Measurements from ENCODE around the gene IFI27L2.
A peak's percentile ranks its signal among the peaks of the same experiment; 100 is the strongest.

IFI27L2 gene

GRCh38 chr14:94116701-94117100 is 12.7 kb downstream of the IFI27L2 start:
- Histone ChIP-seq H3K36me3 (ENCODE audit: control insufficient read depth in 2 of 2, insufficient read depth in 2 of 2, low read length in 2 of 2) (no peaks in the 10 kb centered on the region), H3K27ac (ENCODE audit: low read depth in 2 of 2, low read length in 2 of 2) (no peak overlapping the region), H3K9me3 (ENCODE audit: control insufficient read depth in 2 of 2, low read length in 2 of 2) (peaks cover 4 to 5% of the 10 kb centered on the region in 2 donors)

GRCh38 chr14:94115631-94116030 is 13.8 kb downstream of the IFI27L2 start:
- no peaks in the 10 kb centered on the region for H3K36me3 ChIP-seq (ENCODE audit: control insufficient read depth in 2 of 2, insufficient read depth in 2 of 2, low read length in 2 of 2)
- H3K9ac ChIP-seq (ENCODE audit: low read depth in 1 of 2, low read length in 2 of 2), result no peak overlapping the region
- H3K9me3 ChIP-seq (ENCODE audit: control insufficient read depth in 2 of 2, low read length in 2 of 2), result peaks cover 4 to 5% of the 10 kb centered on the region in 2 donors
- H3K27me3 ChIP-seq (ENCODE audit: control insufficient read depth in 2 of 2, insufficient read depth in 2 of 2, low read length in 2 of 2), result no peaks in the 10 kb centered on the region
- H3K27ac ChIP-seq (ENCODE audit: low read depth in 2 of 2, low read length in 2 of 2), result peak overlapping the region in 1 of 2 donors; percentile 38
- H3K4me1 ChIP-seq (ENCODE audit: control insufficient read depth in 2 of 2, insufficient read depth in 2 of 2, low read length in 2 of 2), result peaks cover 23 to 34% of the 10 kb centered on the region in 2 donors
- H3K4me3 ChIP-seq (ENCODE audit: low read length in 2 of 2), result no peak overlapping the region

More at GRCh38 chr14:94116701-94117100, 12.7 kb downstream of the IFI27L2 start:
- no peaks in the 10 kb centered on the region for H3K27me3 ChIP-seq (ENCODE audit: control insufficient read depth in 2 of 2, insufficient read depth in 2 of 2, low read length in 2 of 2)
- no peak overlapping the region for H3K9ac ChIP-seq (ENCODE audit: low read depth in 1 of 2, low read length in 2 of 2)
- H3K4me3 ChIP-seq (ENCODE audit: low read length in 2 of 2), result no peak overlapping the region
- peaks cover 23 to 34% of the 10 kb centered on the region in 2 donors for H3K4me1 ChIP-seq (ENCODE audit: control insufficient read depth in 2 of 2, insufficient read depth in 2 of 2, low read length in 2 of 2)

- Histone ChIP-seq H3K9me3 (ENCODE audit: control insufficient read depth in 2 of 2, low read length in 2 of 2) (peaks cover 2 to 5% of the 10 kb centered on the region in 2 donors), H3K9ac (ENCODE audit: low read depth in 1 of 2, low read length in 2 of 2) (peak overlapping the region in 1 of 2 donors; percentile 8), H3K36me3 (ENCODE audit: control insufficient read depth in 2 of 2, insufficient read depth in 2 of 2, low read length in 2 of 2) (no peaks in the 10 kb centered on the region), H3K27ac (ENCODE audit: low read depth in 2 of 2, low read length in 2 of 2) (peak overlapping the region; percentile 32 to 38), H3K4me1 (ENCODE audit: control insufficient read depth in 2 of 2, insufficient read depth in 2 of 2, low read length in 2 of 2) (peaks cover 23 to 35% of the 10 kb centered on the region in 2 donors), H3K4me3 (ENCODE audit: low read length in 2 of 2) (no peak overlapping the region), H3K27me3 (ENCODE audit: control insufficient read depth in 2 of 2, insufficient read depth in 2 of 2, low read length in 2 of 2) (no peaks in the 10 kb centered on the region)
Observed at GRCh38 chr14:94115058-94115591, 14.3 kb downstream of the IFI27L2 start.

- Histone ChIP-seq H3K9ac (ENCODE audit: low read depth in 1 of 2, low read length in 2 of 2) (peak overlapping the region in 1 of 2 donors; percentile 8), H3K27me3 (ENCODE audit: control insufficient read depth in 2 of 2, insufficient read depth in 2 of 2, low read length in 2 of 2) (no peaks in the 10 kb centered on the region), H3K9me3 (ENCODE audit: control insufficient read depth in 2 of 2, low read length in 2 of 2) (peaks cover 2 to 5% of the 10 kb centered on the region in 2 donors), H3K36me3 (ENCODE audit: control insufficient read depth in 2 of 2, insufficient read depth in 2 of 2, low read length in 2 of 2) (no peaks in the 10 kb centered on the region), H3K4me3 (ENCODE audit: low read length in 2 of 2) (no peak overlapping the region), H3K4me1 (ENCODE audit: control insufficient read depth in 2 of 2, insufficient read depth in 2 of 2, low read length in 2 of 2) (peaks cover 23 to 40% of the 10 kb centered on the region in 2 donors), H3K27ac (ENCODE audit: low read depth in 2 of 2, low read length in 2 of 2) (peak overlapping the region; percentile 32 to 52)
Observed at GRCh38 chr14:94114589-94115057, 14.8 kb downstream of the IFI27L2 start.

- Histone ChIP-seq H3K27me3 (ENCODE audit: control insufficient read depth in 2 of 2, insufficient read depth in 2 of 2, low read length in 2 of 2) (no peaks in the 10 kb centered on the region), H3K9ac (ENCODE audit: low read depth in 1 of 2, low read length in 2 of 2) (peak overlapping the region in 1 of 2 donors; percentile 31), H3K9me3 (ENCODE audit: control insufficient read depth in 2 of 2, low read length in 2 of 2) (no peaks in the 10 kb centered on the region), H3K36me3 (ENCODE audit: control insufficient read depth in 2 of 2, insufficient read depth in 2 of 2, low read length in 2 of 2) (no peaks in the 10 kb centered on the region), H3K27ac (ENCODE audit: low read depth in 2 of 2, low read length in 2 of 2) (peak overlapping the region; percentile 52 to 70), H3K4me3 (ENCODE audit: low read length in 2 of 2) (peak overlapping the region in 1 of 2 donors; percentile 3), H3K4me1 (ENCODE audit: control insufficient read depth in 2 of 2, insufficient read depth in 2 of 2, low read length in 2 of 2) (peaks cover 23 to 42% of the 10 kb centered on the region in 2 donors)
Observed at GRCh38 chr14:94113908-94114588, 15.4 kb downstream of the IFI27L2 start.

- Histone ChIP-seq H3K36me3 (ENCODE audit: control insufficient read depth in 2 of 2, insufficient read depth in 2 of 2, low read length in 2 of 2) (no peaks in the 10 kb centered on the region), H3K27ac (ENCODE audit: low read depth in 2 of 2, low read length in 2 of 2) (peak overlapping the region; percentile 52 to 70), H3K9me3 (ENCODE audit: control insufficient read depth in 2 of 2, low read length in 2 of 2) (no peaks in the 10 kb centered on the region), H3K9ac (ENCODE audit: low read depth in 1 of 2, low read length in 2 of 2) (peak overlapping the region in 1 of 2 donors; percentile 31), H3K4me1 (ENCODE audit: control insufficient read depth in 2 of 2, insufficient read depth in 2 of 2, low read length in 2 of 2) (peaks cover 23 to 42% of the 10 kb centered on the region in 2 donors), H3K27me3 (ENCODE audit: control insufficient read depth in 2 of 2, insufficient read depth in 2 of 2, low read length in 2 of 2) (no peaks in the 10 kb centered on the region), H3K4me3 (ENCODE audit: low read length in 2 of 2) (peak overlapping the region; percentile 10 to 85)
Observed at GRCh38 chr14:94113490-94113889, 15.9 kb downstream of the IFI27L2 start.

- H3K4me1 ChIP-seq (ENCODE audit: control insufficient read depth in 2 of 2, insufficient read depth in 2 of 2, low read length in 2 of 2), result peaks cover 23 to 42% of the 10 kb centered on the region in 2 donors
- no peak overlapping the region for H3K9ac ChIP-seq (ENCODE audit: low read depth in 1 of 2, low read length in 2 of 2)
- peak overlapping the region; percentile 52 to 70 for H3K27ac ChIP-seq (ENCODE audit: low read depth in 2 of 2, low read length in 2 of 2)
- H3K4me3 ChIP-seq (ENCODE audit: low read length in 2 of 2), result peak overlapping the region; percentile 77 to 85
- no peaks in the 10 kb centered on the region for H3K9me3 ChIP-seq (ENCODE audit: control insufficient read depth in 2 of 2, low read length in 2 of 2)
- H3K27me3 ChIP-seq (ENCODE audit: control insufficient read depth in 2 of 2, insufficient read depth in 2 of 2, low read length in 2 of 2), result no peaks in the 10 kb centered on the region
- no peaks in the 10 kb centered on the region for H3K36me3 ChIP-seq (ENCODE audit: control insufficient read depth in 2 of 2, insufficient read depth in 2 of 2, low read length in 2 of 2)
Observed at GRCh38 chr14:94113073-94113472, 16.3 kb downstream of the IFI27L2 start.

- peak overlapping the region; percentile 14 to 56 for H3K9ac ChIP-seq (ENCODE audit: low read depth in 1 of 2, low read length in 2 of 2)
- no peaks in the 10 kb centered on the region for H3K36me3 ChIP-seq (ENCODE audit: control insufficient read depth in 2 of 2, insufficient read depth in 2 of 2, low read length in 2 of 2)
- H3K27me3 ChIP-seq (ENCODE audit: control insufficient read depth in 2 of 2, insufficient read depth in 2 of 2, low read length in 2 of 2), result no peaks in the 10 kb centered on the region
- peaks cover 23 to 42% of the 10 kb centered on the region in 2 donors for H3K4me1 ChIP-seq (ENCODE audit: control insufficient read depth in 2 of 2, insufficient read depth in 2 of 2, low read length in 2 of 2)
- peak overlapping the region; percentile 77 to 85 for H3K4me3 ChIP-seq (ENCODE audit: low read length in 2 of 2)
- no peaks in the 10 kb centered on the region for H3K9me3 ChIP-seq (ENCODE audit: control insufficient read depth in 2 of 2, low read length in 2 of 2)
- H3K27ac ChIP-seq (ENCODE audit: low read depth in 2 of 2, low read length in 2 of 2), result peak overlapping the region; percentile 52 to 70
Observed at GRCh38 chr14:94112513-94113063, 16.8 kb downstream of the IFI27L2 start.

GRCh38 chr14:94111276-94112095 is 17.9 kb downstream of the IFI27L2 start:
- Histone ChIP-seq H3K4me1 (ENCODE audit: control insufficient read depth in 2 of 2, insufficient read depth in 2 of 2, low read length in 2 of 2) (peaks cover 23 to 42% of the 10 kb centered on the region in 2 donors), H3K9me3 (ENCODE audit: control insufficient read depth in 2 of 2, low read length in 2 of 2) (no peaks in the 10 kb centered on the region), H3K27me3 (ENCODE audit: control insufficient read depth in 2 of 2, insufficient read depth in 2 of 2, low read length in 2 of 2) (no peaks in the 10 kb centered on the region), H3K27ac (ENCODE audit: low read depth in 2 of 2, low read length in 2 of 2) (peak overlapping the region; percentile 90 to 94), H3K4me3 (ENCODE audit: low read length in 2 of 2) (peak overlapping the region; percentile 77 to 85), H3K36me3 (ENCODE audit: control insufficient read depth in 2 of 2, insufficient read depth in 2 of 2, low read length in 2 of 2) (no peaks in the 10 kb centered on the region), H3K9ac (ENCODE audit: low read depth in 1 of 2, low read length in 2 of 2) (peak overlapping the region; percentile 80 to 88)
